Measurements from ENCODE around the gene MCF2L.

The MCF2L gene

GRCh38 chr13:112974125-112974524 is 5.1 kb downstream of the MCF2L start:
- no peak for ATAC-seq
- TF ChIP-seq ARNTL (CRISPR knock-in tag; IDR thresholded peaks at IDR 0.05; ENCODE audit: borderline replicate concordance, low read depth), result no peak

- no peak for ATAC-seq
- TF ChIP-seq ARNTL (CRISPR knock-in tag; IDR thresholded peaks at IDR 0.05; ENCODE audit: borderline replicate concordance, low read depth) (no peak), ZFP3 (CRISPR knock-in tag; IDR thresholded peaks at IDR 0.05) (no peak), ZNF8 (CRISPR knock-in tag; IDR thresholded peaks at IDR 0.05) (no peak), PATZ1 (CRISPR knock-in tag; IDR thresholded peaks at IDR 0.05; ENCODE audit: borderline replicate concordance) (no peak), RARB (CRISPR knock-in tag; IDR thresholded peaks at IDR 0.05) (no peak), ZNF70 (CRISPR knock-in tag; IDR thresholded peaks at IDR 0.05) (no peak), POU6F1 (CRISPR knock-in tag; IDR thresholded peaks at IDR 0.05; ENCODE audit: borderline replicate concordance, low read depth) (no peak), GLIS3 (CRISPR knock-in tag; IDR thresholded peaks at IDR 0.05) (no peak), ESRRG (CRISPR knock-in tag; IDR thresholded peaks at IDR 0.05) (no peak), TSHZ2 (CRISPR knock-in tag; IDR thresholded peaks at IDR 0.05) (no peak), TCF4 (CRISPR knock-in tag; IDR thresholded peaks at IDR 0.05; ENCODE audit: borderline replicate concordance) (no peak), ZNF565 (CRISPR knock-in tag; conservative IDR thresholded peaks at IDR 0.05; ENCODE audit: low read depth) (no peak), OSR1 (CRISPR knock-in tag; IDR thresholded peaks at IDR 0.05) (no peak), CSDC2 (CRISPR knock-in tag; IDR thresholded peaks at IDR 0.05) (no peak), SNAI2 (CRISPR knock-in tag; IDR thresholded peaks at IDR 0.05) (no peak)
Observed at GRCh38 chr13:112974671-112975070, 5.7 kb downstream of the MCF2L start.

- no peak for TF ChIP-seq ISL1 (CRISPR knock-in tag; IDR thresholded peaks at IDR 0.05)
- no peak for TF ChIP-seq ESRRG (CRISPR knock-in tag; IDR thresholded peaks at IDR 0.05)
- no peak for TF ChIP-seq TSHZ2 (CRISPR knock-in tag; IDR thresholded peaks at IDR 0.05)
- ATAC-seq, result no peak
Observed at GRCh38 chr13:112975401-112975939, 6.5 kb downstream of the MCF2L start.

- ATAC-seq, result no peak
- TF ChIP-seq ZC3H10 (CRISPR knock-in tag; IDR thresholded peaks at IDR 0.05) (no peak), BACH2 (CRISPR knock-in tag; IDR thresholded peaks at IDR 0.05; ENCODE audit: borderline replicate concordance) (no peak), RARB (CRISPR knock-in tag; IDR thresholded peaks at IDR 0.05) (no peak), ESRRG (CRISPR knock-in tag; IDR thresholded peaks at IDR 0.05) (no peak), ZNF70 (CRISPR knock-in tag; IDR thresholded peaks at IDR 0.05) (no peak), ISL1 (CRISPR knock-in tag; IDR thresholded peaks at IDR 0.05) (no peak), ARNTL (CRISPR knock-in tag; IDR thresholded peaks at IDR 0.05; ENCODE audit: borderline replicate concordance, low read depth) (no peak), POU6F1 (CRISPR knock-in tag; IDR thresholded peaks at IDR 0.05; ENCODE audit: borderline replicate concordance, low read depth) (no peak), SNAI2 (CRISPR knock-in tag; IDR thresholded peaks at IDR 0.05) (no peak), ZNF8 (CRISPR knock-in tag; IDR thresholded peaks at IDR 0.05) (no peak), CSRNP3 (CRISPR knock-in tag; IDR thresholded peaks at IDR 0.05) (no peak), CSDC2 (CRISPR knock-in tag; IDR thresholded peaks at IDR 0.05) (no peak), CREB5 (CRISPR knock-in tag; IDR thresholded peaks at IDR 0.05; ENCODE audit: low read depth) (no peak), OSR1 (CRISPR knock-in tag; IDR thresholded peaks at IDR 0.05) (no peak), TCF4 (CRISPR knock-in tag; IDR thresholded peaks at IDR 0.05; ENCODE audit: borderline replicate concordance) (no peak), TOX (CRISPR knock-in tag; IDR thresholded peaks at IDR 0.05; ENCODE audit: borderline replicate concordance) (no peak)
Observed at GRCh38 chr13:112976526-112976925, 7.5 kb downstream of the MCF2L start.
